ENCODE data around the gene NTSR2.

The NTSR2 gene

DNA sequence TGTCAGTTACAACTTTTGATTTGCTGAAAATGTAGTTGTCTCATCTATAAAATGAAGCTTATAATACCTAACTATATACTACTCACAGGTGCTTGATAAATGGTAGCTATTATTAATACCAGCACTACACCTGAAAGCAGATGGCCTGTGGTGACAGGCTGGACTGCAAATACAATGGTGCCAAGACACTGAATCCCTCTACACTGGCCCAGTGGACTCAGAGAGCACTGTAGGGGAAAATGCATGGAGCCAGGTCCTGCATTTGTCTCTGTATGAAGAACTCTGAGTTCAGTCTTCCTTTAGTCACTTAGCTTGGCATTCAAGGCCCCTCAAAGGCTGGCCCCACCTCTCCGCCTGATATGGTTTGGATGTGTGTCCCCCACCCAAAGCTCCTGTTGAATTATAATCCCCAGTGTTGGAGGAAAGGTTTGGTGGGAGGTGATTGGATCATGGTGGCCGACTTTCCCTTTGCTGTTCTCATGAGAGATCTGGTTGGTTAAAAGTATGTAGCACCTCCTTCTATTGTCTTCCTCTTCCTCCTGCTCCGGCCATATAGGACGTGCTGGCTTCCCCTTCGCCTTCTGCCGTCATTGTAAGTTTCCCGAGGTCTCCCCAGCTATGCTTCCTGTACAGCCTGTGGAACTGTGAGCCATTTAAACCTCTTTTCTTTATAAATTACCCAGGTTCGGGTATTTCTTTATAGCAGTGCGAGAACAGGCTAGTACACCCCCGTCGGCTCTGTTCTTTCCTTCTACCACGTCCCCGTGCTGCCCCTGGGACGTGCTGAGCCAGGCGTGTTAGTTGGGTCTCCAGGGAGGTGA, 11.1 kb upstream of the NTSR2 start:
- no peak for TF ChIP-seq JUND (IDR thresholded peaks at IDR 0.05; ENCODE audit: low read depth)
- DNase-seq (ENCODE audit: low read depth in 1 of 2, low spot score in 1 of 2): no peak
- in situ Hi-C loops (cut with HindIII; ENCODE audit: low pct_unique_long_range_greater_than_20kb, low sequenced_read_pairs): no loop called here

DNA sequence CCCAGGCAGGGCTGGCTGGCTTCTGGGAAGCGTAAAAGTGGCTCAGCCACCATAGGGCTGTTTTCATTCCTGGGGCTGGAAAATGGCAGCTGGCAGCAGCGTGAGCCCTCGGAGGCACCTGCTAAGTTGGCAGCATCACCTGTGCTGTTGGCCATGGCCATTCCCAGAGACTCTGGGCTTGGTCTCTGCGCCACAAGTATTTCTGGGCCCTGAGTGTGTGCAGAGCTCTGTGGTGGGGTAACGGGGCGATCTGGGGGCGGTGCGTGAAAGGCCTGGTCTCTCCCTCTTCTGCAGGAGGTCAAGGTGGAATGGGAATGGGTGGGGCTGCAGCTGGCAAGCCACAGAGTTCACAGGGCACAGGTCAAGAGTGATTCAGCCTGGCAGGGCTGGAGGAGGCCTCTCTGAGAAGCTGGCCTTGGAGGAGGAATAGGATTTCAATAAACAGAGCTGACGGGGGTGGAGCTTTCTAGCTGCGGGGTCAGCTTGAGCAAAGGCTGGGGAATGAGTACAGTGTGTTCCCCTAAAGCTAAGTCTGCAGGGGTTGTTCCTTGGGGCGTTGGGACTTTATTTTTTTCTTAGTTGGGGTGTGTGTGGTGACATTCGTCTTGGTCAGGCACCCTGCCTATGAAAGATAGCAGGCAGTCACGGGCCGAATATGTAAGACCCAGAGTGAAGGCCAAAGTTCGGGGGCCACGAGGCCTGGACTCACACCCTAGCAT, 10.3 kb upstream of the NTSR2 start:
- in situ Hi-C loops (cut with HindIII; ENCODE audit: low pct_unique_long_range_greater_than_20kb, low sequenced_read_pairs): no loop called here
- TF ChIP-seq JUND (IDR thresholded peaks at IDR 0.05; ENCODE audit: low read depth): no peak
- DNase-seq (ENCODE audit: low read depth in 1 of 2, low spot score in 1 of 2): no peak

- DNase-seq (ENCODE audit: low read depth in 1 of 2, low spot score in 1 of 2): no peak
- in situ Hi-C loops (cut with HindIII; ENCODE audit: low pct_unique_long_range_greater_than_20kb, low sequenced_read_pairs): no loop called here
- no peak for TF ChIP-seq JUND (IDR thresholded peaks at IDR 0.05; ENCODE audit: low read depth)
Observed at GRCh38 chr2:11679486-11680181, 9.6 kb upstream of the NTSR2 start.

DNA sequence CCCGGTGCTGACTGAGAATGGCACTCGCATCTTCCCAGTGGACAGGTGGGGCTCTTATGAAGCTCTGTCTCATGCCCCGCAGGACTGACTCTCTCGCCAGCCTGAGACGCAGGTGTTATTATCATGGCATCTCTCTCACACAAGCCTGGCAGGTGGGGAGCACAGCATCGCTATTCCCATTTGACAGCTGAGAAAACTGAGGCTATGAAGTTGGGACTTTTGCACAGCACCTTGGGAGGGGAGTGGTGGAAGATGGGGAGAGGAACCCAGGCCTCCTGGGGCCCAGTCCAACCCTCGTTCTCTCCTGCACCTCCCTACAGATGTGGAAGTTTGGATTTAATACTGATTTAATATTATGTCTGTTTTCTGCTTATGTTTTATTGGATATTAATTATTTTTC, 9.0 kb upstream of the NTSR2 start:
- in situ Hi-C loops (cut with HindIII; ENCODE audit: low pct_unique_long_range_greater_than_20kb, low sequenced_read_pairs): no loop called here
- no peak for TF ChIP-seq JUND (IDR thresholded peaks at IDR 0.05; ENCODE audit: low read depth)
- no peak for DNase-seq (ENCODE audit: low read depth in 1 of 2, low spot score in 1 of 2)

- TF ChIP-seq JUND (IDR thresholded peaks at IDR 0.05; ENCODE audit: low read depth): no peak
- DNase-seq (ENCODE audit: low read depth in 1 of 2, low spot score in 1 of 2): no peak
- in situ Hi-C loops (cut with HindIII; ENCODE audit: low pct_unique_long_range_greater_than_20kb, low sequenced_read_pairs): no loop called here
Observed at GRCh38 chr2:11678306-11678960, 8.4 kb upstream of the NTSR2 start.

DNA sequence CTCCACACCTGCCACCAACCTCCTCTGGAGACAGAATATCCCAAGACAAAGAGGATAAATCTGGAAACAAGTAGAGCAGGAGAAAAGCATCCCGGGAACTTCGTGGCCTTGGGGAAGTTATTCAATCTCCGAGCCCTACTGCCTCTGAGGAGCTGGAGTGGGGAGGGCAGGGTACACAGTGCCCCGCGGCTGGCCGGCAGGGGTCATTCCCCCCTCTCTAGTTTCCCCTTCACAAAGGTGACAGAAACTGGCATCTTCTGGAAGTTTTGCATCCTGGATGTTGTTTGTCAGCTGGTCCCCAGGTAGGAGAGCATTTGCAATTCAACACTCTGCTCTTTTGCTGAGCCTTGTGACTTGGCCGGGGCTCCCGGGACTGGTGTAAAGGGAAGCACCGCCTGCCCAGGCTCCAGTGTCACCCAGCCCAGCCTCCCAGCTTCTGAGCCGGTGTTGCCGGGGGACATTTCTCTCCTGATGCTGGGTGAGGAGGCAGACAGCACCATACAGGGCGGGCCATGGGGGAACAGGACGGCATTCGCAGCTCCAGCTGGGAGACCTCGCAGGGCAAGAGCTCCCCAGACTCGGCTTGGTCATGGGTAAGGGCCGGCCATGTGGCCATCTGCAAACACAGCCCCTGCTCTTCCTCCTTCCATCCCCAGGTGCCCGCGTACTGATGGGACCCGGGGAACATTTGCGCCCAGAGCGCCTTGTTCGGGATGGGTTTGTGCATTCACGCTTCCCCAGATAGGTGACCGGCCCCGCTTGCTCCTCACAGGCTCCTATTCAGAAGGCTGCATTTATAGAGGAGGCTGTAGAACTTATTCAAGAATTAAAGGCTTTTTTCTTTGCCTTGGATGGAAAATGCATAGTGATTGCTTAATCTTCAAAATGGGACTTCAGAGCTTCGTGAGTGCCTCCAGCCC, 7.4 kb upstream of the NTSR2 start:
- in situ Hi-C loops (cut with HindIII; ENCODE audit: low pct_unique_long_range_greater_than_20kb, low sequenced_read_pairs): no loop called here
- no peak for TF ChIP-seq JUND (IDR thresholded peaks at IDR 0.05; ENCODE audit: low read depth)
- no peak for DNase-seq (ENCODE audit: low read depth in 1 of 2, low spot score in 1 of 2)

DNA sequence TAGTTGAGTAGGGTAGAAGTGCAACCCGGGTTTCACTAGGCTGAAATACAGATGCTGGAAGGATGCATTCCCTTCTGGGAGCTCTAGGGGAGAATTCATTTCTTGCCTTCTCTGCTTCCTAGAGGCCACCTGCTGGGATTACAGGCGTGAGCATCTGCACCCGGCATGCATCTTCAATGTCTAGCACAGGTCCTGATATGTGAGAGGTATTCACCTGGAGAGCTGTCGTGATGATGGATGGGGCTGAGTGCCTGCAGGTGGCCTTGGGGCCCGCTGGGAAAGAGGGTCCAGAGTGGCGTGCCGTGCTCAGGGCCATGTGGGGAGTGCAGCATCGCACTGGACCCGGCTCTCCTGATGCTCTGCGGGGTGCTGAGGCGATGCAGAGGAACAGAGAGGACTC, 6.6 kb upstream of the NTSR2 start:
- in situ Hi-C loops (cut with HindIII; ENCODE audit: low pct_unique_long_range_greater_than_20kb, low sequenced_read_pairs): no loop called here
- no peak for TF ChIP-seq JUND (IDR thresholded peaks at IDR 0.05; ENCODE audit: low read depth)
- peak in 1 of 2 experiments; percentile 41 for DNase-seq (ENCODE audit: low read depth in 1 of 2, low spot score in 1 of 2)

DNA sequence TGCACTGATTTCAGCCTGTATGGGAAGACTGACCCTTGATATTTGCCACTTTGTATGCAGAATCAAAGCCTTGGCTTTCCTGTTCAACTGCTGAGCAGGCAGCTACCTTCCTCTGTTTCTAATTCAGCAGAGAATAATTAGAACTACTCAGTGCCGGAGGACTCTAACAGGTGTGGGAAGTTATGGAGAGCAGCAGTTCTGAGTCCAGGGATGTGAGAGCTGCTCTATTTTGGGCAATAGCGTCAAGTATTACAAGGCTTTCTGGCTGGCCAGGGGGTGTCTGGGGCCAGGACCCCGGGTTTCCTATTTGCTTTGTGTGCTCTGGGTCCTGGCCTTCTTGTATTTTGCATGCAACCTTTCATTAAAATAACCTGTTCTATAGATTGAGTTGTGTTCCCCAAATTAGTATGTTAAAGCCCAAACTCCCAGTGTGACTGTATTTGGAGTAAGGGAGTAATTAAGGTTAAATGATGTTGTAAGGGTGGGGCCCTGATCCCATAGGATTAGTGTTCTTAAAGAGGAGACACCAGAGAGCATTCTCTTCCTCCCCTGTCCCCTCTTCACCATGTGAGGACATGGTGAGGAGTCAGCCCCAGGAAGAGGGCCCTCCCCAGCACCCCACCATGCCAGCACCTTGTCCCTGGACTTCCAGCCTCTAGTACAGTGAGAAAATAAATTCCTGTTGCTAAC, 5.6 kb upstream of the NTSR2 start:
- TF ChIP-seq JUND (IDR thresholded peaks at IDR 0.05; ENCODE audit: low read depth): no peak
- no peak for DNase-seq (ENCODE audit: low read depth in 1 of 2, low spot score in 1 of 2)
- in situ Hi-C loops (cut with HindIII; ENCODE audit: low pct_unique_long_range_greater_than_20kb, low sequenced_read_pairs): no loop called here

DNA sequence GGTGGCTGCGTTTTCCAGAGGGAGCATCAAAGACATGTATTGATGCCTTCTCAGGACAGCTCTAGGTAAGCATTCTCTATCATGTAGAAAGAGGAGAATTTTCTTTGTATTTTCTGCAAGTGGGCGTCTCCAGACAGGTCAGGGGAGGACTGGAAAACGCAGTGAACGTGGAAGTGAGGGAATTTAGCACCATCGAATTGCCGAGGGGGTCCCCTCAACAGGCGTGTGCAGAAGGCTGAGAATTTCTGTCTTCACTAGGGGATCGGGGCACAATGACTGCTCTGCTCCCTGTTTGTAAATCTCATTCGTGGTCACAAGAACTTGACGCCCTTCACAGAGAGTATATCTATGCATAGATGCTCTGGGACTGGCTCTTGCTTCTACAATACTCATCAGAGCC, 5.0 kb upstream of the NTSR2 start:
- in situ Hi-C loops (cut with HindIII; ENCODE audit: low pct_unique_long_range_greater_than_20kb, low sequenced_read_pairs): no loop called here
- no peak for TF ChIP-seq JUND (IDR thresholded peaks at IDR 0.05; ENCODE audit: low read depth)
- DNase-seq (ENCODE audit: low read depth in 1 of 2, low spot score in 1 of 2): no peak

DNA sequence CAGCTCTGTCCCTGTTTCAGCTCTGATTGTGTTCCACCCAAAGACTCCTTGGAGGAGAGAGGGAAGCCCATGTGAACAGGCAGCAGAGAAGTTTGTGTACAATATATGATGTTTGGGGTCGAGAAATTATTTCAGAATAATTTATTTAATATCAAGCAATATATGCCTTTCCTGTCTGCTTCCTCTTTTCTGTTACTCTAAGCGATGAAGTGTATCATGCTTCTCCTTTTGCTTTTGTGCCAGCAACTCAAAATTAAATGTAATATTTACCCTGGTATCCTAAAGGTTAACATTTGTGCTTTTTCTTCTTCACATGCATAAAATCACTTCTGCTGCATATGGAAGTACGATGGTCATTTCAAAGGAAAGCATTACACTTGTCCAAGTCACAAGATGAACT, 2.4 kb upstream of the NTSR2 start:
- TF ChIP-seq JUND (IDR thresholded peaks at IDR 0.05; ENCODE audit: low read depth): no peak
- in situ Hi-C loops (cut with HindIII; ENCODE audit: low pct_unique_long_range_greater_than_20kb, low sequenced_read_pairs): no loop called here

More for the DNA sequence above, 2.4 kb upstream of the NTSR2 start:
- DNase-seq (ENCODE audit: low read depth in 1 of 2, low spot score in 1 of 2): no peak
